HG03378 (cell line): ENCODE data around the gene POU2AF3.
"Not testable (repeated sequence)": the region's sequence is repeated elsewhere in the genome, so short reads cannot be mapped to it uniquely, and the experiment has no call there.

ENCODE experiments used
- ATAC-seq: cut with Tn5 transposase; IDR thresholded peaks from one replicate; pipeline ENCODE4 v1.9.1; 2021; ENCODE audit warnings: mild to moderate bottlenecking, moderate library complexity; ENCODE audit not compliant: unreplicated experiment

The POU2AF3 gene, protein sequence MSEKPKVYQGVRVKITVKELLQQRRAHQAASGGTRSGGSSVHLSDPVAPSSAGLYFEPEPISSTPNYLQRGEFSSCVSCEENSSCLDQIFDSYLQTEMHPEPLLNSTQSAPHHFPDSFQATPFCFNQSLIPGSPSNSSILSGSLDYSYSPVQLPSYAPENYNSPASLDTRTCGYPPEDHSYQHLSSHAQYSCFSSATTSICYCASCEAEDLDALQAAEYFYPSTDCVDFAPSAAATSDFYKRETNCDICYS

DNA sequence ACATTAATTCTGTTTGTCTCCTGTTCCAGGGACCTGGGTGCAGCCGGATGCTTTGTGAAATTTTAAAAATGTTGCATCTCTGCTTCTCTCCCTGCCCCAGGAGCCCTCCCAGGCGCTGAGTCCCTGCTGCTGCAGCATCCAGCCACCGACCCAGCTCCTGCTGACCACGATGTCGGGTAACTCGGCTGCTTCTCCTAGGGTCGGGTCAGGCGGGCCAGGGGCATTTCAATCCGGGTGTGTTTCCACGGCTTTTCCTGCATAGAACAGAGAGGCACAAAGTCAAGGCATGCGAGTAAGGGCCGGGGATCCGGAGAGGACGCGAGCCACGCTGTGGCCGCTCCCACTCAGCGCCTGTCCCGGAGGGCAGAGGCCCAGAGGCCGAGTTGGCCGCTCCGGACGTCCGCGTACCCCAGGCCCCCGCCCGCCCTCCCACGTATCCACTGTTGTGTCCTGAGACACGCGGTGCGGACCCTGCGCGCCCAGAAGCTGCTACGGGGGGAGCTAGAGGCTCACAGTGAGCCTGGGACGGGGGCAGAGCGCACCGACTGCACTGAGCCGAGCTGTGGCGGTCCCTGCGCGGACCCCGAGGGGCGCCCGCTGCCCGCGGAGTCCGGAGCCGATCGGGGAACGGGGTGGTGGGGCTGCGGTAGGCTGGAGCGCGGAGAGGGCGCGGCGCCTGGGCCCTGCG, at the start of gene POU2AF3:
POU2AF3 (plus strand) TSS at position 134 of the 688 bp plus-strand sequence; CDS start at position 170, 36 bp downstream.
- ATAC-seq, result no peak

DNA sequence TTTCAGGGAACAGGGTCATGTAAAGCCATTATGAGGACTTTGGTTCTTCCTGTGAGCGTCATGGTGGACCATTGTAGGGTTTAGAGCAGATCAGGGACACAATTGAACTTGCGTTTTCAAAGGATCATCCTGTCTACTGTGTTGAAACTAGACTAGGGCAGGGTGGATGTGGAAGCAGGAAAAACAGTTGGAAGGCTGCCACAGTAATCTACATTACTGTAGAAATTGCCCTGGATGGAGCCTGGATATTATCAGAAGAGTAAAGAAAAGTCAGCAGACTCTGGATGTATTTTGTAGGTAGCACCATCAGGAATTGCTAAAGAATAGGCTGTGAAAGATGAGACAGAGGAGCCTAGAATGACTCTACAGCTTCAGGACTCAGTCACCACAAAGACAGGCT, 47.4 kb upstream of the POU2AF3 start:
- ATAC-seq, result no peak

DNA sequence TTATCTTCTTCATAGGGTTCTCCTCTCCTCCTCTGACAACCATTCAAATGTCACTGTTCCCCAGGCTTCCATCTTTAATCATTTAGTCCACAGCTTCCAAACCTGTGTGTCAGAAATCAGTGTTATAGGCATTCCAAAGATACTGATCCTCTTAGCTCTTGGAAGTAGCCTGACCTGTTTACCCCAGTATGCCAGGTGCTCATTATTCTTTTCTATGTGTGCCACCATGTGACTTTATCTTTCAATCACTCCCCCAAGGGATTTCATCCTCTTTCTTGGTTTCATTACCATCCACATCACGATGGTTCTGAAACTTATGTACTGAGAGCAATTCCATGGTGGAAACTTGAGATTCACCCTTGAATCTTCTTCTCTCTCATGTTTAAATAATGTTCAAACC, 45.2 kb upstream of the POU2AF3 start:
- ATAC-seq, result no peak

DNA sequence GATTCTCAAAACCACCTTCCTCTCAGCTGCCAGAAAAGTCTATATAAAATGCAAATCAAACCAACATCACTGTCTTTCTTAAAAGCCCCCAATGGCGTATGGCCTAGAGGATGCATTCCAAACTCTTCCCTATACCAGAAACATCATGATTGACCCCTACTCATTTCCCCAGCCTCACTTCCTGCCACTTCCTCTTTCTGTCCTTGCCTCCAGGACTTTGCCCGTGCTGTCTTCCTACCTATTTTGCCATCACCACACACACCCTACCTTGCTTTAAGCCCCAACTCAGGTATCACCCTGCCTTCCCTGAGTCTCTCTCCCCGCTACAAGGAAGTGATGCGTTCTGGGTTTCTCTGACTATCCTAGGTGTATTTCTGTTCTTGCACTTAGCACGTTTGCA, 44.7 kb upstream of the POU2AF3 start:
- ATAC-seq, result no peak

DNA sequence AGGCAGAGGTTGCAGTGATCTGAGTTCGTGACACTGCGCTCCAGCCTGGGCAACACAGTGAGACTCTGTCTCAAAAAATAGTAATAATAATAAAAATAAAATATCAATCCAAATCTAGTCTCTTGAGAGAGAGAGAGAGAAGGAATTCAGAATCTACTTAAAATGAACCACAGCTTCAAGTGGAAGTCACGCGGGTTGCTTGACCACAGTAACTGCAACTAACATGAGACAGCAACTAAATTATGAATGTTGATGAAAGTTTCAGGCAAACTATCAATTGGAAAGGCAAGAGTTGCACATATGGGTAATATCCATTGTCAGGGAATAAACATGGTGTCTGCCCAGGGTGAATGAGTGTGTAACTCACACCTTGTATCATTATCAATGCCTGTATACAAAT, 40.3 kb upstream of the POU2AF3 start:
- ATAC-seq, result no peak

DNA sequence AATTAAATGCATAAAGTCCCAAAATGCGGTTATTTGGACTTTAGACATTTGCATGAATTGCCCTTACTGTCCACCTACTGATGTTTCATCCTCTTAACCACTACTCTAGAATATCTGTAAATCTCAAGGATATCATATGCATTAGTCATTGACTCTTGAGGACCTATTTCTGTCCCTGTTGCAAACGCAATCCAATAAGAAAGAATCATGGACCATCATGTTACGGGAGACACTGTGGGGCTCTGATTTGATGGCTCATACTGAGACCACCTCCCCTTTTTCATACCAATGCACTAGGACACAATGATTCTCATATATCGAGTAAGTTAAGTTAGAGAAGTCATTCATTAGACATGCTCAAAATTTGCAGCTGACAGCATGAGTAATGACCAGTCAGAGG, 38.5 kb upstream of the POU2AF3 start:
- no peak for ATAC-seq

DNA sequence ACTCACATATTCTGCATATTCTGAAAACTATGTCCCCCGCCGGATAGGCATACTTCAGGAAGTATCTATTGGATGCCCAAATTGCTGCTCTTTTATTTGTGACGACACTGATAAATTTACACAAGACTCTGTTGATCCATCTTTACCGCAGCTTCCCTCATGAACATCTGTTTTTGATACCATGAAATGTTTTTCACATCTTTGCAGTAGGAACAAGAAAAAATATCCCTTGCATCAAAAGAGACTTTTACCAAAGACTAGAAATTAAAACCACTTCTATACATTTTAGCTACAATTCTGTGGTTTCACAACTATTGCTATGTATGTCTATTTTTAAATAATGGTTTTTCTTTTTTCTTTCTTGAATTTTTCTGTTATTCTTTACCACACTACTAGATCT, 37.5 kb upstream of the POU2AF3 start:
- no peak for ATAC-seq

DNA sequence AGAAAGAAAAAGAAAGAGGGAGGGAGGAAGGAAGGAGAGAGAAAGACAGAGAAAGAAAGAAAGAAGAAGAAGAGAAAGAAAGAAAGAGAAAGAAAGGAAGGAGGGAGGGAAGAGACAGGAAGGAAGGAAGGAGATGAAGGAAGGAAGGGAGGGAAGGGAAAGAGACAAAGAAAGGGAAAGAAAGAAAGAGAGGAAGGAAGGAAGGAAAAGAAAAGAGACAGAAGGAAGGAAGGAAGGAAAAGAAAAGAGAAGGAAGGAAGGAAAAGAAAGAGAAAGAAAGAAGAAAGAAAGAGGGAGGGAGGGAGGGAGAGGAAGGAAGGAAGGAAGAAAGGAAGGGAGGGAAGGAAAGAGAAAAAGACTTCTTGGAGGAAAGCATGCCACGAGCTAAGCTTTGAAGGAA, 33.7 kb upstream of the POU2AF3 start:
- no peak for ATAC-seq

DNA sequence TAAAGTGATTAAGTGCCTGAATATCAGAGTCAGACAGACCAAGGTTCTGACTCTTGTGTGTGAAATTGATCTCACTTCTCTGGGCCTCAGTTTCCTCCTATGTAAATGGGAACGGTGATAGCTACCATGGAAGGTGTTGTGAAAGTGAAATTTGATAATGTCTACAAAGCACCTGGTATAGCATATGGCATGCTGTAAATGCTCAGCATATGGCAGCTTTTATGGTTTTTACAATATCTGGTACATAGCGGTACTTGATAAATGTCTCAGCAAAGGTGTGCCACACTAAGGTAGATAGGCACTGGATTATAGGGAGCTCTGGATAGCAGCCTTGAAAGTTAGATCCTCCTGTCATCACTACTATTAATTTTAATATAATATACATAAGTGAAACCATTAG, 32.9 kb upstream of the POU2AF3 start:
- ATAC-seq, result no peak

DNA sequence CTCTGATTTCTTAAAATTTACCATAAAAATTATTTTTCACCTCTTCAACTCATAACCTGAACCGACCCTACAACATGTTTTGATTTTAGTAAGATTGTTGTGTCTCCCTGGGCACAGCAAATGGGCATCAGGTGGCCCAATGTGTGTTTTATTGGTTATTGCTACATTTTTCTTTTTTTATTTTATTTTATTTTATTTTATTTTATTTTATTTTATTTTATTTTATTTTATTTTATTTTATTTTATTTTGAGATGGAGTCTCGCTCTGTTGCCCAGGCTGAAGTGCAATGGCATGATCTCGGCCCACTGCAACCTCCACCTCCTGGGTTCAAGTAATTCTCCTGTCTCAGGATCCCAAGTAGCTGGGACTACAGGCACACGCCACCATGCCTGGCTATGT, 30.0 kb upstream of the POU2AF3 start:
- ATAC-seq, result not testable (repeated sequence)

DNA sequence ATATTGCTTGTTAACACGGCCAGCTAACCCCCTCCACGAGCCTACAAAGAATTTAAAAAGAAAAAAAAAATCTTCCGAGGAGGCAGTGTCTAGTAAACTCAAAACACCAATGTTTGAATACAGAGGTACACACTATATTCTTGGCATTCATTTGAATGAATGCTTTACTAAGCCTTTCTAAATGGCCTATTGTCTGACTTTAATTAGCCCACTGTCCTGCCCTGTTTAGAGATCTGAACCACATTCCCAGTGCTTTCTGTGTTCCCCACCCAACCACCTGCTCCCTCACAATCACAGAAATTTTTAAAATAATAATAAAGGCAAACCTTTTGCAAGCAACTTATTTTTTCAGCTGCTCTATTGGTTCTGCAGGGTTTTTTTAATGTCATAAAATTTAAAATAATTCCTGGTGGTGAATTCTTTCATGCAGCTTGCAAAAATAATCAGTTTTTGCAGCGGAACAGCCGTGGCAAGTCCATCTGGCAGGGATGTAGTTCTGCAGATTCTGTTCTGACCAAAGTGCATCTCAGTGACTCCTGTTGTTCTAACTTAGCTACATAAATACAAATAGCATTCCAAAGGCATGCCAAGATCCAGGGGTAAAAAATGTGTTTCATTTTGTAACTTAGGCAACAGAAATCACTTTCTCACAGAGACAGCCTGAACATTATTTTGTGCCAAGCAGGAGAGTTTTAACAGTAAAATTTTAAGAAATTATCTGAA, 29.0 kb upstream of the POU2AF3 start:
- ATAC-seq, result no peak

DNA sequence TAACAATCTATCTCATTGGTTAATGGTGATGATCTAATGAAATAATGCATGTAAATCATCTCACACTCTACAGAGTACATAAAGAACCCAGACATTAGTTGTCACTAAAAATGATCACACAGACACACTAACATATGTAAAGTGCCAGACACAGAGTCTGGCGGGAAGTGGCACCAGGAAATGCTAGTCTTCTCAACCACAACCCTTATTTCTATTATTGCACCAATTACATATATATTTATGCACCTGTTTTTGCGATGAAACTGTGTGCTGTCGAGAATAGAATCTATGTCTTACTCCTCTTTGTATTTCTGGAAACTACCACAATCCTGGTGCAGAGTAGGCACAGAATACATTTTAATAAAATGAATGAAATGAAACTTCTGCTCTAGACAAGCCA, 25.9 kb upstream of the POU2AF3 start:
- no peak for ATAC-seq

DNA sequence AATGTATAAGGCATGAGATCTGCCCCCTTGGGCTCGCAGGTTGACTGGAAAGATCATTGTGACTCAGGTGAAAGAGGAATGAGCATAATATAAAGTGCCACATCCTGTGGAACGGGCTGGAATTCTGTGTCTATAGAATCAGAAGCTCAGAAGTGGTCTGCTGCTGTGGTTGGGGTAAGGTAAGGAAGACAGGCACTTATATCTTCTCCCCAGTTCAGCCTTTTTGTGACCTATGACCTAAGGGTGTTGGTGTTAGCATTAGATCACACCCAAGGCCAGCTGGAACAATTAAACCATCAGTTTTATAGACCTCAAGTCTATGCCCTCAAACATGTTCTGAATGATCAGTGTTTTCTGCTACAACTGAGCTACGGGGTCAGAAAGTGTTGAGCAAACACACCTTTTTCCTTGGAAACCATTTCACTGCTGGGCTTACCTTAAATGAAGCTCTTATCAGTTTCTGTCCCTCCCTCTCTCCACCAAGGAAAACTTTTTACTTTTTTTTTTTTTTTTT, 15.7 kb upstream of the POU2AF3 start:
- ATAC-seq, result no peak

DNA sequence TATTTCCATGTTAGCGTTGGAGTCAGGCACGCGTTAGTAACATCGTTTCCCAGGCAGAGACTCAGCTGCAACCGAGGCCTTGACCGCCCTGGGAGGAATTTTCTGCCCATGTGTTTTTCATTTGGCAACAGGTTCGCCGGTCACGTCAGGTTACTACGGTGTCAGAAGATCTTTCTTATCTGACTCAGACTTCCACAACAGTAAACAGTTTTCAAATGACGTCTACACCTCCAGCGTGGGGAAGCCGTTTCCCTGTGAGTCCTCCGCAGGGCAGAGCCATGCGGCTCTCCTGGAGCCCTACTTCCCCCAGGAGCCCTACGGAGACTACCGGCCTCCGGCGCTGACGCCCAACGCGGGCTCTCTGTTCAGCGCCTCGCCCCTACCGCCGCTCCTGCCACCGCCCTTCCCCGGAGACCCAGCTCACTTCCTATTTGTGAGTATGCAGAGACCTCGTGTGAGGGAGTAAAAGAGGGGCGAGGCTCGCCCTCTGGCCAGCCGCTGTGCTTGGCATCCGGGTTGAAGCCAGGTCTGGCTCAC, 14.3 kb upstream of the POU2AF3 start:
- no peak for ATAC-seq

DNA sequence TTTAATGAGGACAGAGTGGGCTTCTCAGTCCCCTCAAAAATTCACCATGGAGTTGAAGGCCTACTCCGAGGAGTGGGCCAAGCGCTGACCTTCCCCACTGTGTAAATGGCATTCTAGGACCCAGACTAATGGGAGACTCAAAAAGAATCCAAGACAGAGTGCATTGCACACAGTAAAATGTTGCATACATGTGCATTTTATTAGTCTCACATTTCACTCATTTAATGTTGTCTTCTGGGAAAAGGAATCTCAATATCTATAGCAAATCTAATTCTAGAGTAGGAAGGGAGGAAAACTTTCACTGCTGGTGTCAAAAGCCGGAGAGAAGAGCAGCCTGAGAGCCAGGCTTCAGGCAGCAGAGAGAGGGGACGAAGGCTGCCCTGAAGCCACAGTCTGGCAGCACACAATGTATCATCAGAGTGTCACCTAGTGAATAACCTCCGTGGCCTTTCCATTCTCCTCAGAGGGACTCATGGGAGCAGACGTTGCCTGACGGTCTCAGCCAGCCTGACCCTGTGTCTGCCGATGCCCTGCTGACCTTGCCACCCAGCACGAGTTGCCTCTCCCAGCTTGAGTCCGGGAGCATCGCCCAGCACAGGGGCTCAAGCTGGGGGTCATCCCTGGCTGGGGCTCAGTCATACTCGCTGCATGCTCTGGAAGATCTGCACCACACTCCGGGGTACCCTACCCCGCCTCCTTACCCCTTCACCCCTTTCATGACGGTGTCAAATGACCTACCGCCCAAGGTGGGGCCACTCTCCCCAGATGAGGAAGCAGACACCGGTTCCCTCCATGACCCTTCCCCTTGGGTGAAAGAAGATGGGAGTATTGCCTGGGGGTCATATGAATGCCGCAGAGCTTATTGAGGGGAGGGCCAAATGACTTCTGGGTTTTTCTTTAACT, 12.9 kb upstream of the POU2AF3 start:
- ATAC-seq, result no peak

DNA sequence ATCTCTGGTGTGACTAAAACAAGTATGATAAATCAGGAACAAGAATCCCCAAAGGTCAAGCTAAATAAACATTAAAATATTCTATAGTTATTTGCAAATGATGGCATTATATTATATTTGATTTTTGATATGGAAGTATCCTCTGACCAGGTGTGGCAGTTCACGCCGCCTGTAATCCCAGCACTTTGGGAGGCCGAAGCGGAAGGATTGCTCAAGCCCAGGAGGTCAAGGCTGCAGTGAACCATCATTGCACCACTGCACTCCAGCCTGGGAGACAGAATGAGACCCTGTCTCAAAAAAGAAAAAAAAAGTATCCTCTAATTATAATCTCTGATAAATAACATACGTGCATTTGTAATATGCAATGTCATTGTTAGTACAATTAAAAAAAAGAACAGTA, 6.6 kb upstream of the POU2AF3 start:
- no peak for ATAC-seq

DNA sequence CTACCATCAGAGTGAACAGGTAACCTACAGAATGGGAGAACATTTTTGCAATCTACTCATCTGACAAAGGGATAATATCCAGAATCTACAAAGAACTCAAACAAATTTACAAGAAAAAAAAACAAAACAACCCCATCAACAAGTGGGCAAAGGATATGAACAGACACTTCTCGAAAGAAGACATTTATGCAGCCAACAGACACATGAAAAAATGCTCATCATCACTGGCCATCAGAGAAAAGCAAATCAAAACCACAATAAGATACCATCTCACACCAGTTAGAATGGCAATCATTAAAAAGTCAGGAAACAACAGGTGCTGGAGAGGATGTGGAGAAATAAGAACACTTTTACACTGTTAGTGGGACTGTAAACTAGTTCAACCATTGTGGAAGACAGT, 5.9 kb upstream of the POU2AF3 start:
- ATAC-seq, result not testable (repeated sequence)

DNA sequence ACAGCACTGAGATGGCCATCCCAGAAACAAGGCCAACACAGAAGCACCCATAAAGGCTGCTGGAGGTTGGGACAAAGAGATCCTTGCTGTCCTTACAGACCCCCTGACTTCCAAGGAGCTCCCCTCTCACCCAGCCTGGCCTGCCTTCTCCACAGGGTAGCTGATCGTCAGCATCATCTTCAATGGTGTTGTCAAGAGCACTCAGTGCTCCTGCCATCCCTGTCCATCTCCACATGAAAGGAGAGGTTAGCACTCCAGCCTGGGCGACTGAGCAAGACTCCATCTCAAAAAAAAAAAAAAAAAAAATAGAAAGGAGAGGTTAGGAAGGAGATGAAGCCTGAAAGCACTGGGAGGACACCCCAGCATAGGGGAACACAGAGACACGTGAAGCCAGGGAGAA, 2.1 kb upstream of the POU2AF3 start:
- no peak for ATAC-seq

DNA sequence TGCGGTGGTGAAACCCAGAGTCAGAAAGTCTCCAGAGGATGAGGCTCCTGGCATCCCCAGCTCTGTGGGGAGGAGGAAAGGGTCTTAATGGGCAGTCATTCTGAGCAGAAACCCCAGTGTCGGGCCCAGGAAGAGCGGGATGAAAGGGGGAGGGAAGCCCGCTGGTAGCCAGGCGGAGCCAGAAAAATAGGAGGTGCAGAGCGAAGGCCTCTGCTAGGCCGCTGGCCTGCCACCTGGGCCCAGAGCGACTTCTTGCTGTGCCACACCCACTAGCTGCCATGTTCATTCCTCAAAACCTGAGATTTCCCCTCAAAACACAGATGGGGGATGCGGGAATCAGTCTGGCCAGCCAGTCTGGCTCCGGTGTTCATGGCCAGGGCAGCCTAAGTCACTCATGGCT, 650 bp upstream of the POU2AF3 start:
- ATAC-seq, result no peak
